ENCODE data around the gene CALML3.

DNA sequence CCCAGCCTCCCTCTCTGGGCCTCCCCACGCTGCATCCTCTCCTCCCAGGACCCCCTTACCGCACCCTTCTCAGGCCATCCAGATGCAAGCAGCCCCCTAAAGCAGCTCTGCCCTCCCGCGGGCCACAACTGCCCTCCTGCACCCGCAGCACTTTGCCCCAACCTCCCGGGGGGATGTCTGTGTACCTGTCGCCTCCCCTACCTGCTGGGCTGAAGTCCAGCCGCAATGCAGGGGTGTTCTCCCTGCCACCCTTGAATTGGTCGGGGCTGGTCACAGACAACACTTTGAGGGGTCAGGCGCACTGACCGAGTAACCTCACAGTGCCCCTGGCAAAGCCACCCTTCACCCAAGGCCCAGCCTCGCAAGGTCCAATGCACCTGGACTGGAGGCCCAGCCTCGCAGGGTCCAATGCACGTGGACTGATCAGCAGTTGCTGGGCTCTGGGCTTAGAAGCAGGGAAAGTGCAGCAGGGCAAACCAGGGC, 17.1 kb upstream of the CALML3 start:
- TF ChIP-seq, protein P1, sequence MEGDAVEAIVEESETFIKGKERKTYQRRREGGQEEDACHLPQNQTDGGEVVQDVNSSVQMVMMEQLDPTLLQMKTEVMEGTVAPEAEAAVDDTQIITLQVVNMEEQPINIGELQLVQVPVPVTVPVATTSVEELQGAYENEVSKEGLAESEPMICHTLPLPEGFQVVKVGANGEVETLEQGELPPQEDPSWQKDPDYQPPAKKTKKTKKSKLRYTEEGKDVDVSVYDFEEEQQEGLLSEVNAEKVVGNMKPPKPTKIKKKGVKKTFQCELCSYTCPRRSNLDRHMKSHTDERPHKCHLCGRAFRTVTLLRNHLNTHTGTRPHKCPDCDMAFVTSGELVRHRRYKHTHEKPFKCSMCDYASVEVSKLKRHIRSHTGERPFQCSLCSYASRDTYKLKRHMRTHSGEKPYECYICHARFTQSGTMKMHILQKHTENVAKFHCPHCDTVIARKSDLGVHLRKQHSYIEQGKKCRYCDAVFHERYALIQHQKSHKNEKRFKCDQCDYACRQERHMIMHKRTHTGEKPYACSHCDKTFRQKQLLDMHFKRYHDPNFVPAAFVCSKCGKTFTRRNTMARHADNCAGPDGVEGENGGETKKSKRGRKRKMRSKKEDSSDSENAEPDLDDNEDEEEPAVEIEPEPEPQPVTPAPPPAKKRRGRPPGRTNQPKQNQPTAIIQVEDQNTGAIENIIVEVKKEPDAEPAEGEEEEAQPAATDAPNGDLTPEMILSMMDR (conservative IDR thresholded peaks at IDR 0.05; ENCODE audit: low read length) = no peak
- no peak for TF ChIP-seq EZH2phosphoT487 (IDR thresholded peaks at IDR 0.05; ENCODE audit: borderline replicate concordance, low read depth, low read length)
